NCI-H2107 treated with DMSO at 0.1 percent for 48 hours (cell line): ENCODE results near the gene OPTC.
"Not testable (repeated sequence)": the region's sequence is repeated elsewhere in the genome, so short reads cannot be mapped to it uniquely, and the experiment has no call there.

Experiments
- DNase-seq: peaks from one replicate; lab custom pipeline; 2025; ENCODE audit not compliant: unreplicated experiment; lab: John Stamatoyannopoulos, UW

Gene OPTC

DNA sequence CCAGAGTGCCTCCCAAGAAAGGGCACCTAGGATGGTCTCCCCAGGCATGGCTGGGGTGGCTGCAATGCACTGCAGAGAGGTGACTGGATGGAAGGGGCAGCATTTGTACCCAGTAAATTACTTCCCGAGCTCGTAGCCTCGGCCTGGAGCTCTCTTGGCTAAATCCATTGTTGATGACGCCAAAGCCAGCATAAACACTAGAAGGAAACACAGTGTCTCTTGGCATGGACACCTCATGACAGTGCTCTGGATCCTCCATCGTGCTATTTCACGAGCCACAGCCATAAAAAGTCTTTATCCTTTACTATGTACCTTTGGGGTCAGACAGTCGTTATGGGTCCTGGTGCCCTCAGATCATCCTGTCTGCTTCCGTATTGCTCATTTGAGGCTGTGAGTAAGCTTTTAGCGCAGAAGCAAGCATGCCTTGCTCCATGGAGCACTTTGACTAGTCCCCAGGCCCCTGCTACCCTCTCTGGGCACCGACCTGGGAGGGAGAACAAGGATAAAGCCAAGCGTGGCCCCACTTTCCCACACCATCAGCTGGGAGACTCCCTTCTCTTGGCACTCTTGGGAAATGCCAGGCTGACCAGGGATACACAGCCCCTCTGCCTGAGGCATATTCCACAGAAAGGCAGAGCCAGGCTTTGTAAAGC is 28.7 kb upstream of the OPTC start:
- no peak for DNase-seq

- DNase-seq, result peak; percentile 46
Observed at GRCh38 chr1:203465948-203466347, 28.0 kb upstream of the OPTC start.

DNA sequence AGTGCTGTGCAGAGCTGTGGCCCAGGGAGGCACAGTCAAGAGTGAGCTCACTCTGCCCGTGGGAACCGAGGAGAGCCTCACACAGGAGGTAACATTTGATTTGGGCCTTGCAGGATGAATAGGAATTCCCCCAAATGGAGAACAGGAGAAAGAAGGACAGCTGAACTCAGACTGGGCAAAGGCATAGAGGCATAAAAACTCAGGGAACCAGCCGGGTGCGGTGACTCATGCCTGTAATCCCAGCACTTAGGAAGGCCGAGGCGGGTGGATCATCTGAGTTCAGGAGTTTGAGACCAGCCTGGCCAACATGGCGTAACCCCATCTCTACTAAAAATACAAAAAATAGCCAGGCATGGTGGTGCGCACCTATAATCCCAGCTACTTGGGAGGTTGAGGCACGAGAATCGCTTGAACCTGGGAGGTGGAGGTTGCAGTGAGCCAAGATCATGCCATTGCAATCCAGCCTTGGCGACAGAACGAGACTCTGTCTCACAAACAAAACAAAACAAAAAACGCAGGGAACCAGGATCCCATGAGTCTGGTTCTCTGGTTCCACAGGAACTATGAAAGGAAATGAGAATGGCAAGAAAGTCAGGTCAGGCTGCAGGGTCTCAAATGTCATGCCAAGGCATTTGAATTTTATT is 26.9 kb upstream of the OPTC start:
- DNase-seq, result not testable (repeated sequence)

DNA sequence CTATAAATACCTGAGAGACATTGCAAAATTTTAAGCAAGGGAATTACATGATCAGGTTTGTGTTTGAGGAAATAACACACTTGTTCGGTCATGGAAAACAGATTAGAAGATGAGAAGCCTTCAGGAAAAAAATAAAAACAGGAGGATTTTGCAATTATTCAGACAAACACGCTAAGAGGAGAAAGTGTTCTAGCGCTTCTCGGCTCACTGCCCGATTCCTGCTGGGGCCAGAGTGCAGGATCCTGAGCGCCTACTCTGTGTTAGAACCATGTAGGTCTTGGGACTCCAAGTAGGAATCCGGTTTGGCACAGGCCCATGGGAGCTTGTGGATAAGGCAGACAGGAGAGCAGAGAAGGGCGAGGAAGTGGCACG is 26.4 kb upstream of the OPTC start:
- no peak for DNase-seq

GRCh38 chr1:203468326-203468725 is 25.6 kb upstream of the OPTC start:
- no peak for DNase-seq

DNA sequence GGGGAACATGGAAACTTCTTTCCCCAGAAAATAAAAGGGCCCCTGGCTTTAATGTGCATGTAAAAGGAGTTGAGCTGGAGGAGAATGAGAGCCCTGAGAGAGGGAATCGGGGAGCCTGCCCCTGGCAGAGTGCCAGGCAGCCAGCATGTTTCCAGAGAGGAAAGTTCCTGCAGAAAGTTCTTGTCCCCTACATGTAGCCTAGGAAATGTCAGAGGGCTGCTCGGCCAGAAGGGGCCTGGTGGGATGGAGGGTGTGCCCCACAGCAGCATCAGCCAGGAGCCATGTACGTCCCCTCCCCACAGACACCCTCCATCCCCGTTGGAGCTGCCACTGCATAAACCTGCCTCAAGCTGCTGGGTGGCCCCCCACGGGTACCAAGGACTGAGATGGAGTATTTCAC is 23.7 kb upstream of the OPTC start:
- no peak for DNase-seq

- no peak for DNase-seq
Observed at GRCh38 chr1:203471841-203472240, 22.1 kb upstream of the OPTC start.

GRCh38 chr1:203473281-203473680 is 20.7 kb upstream of the OPTC start:
- DNase-seq, result no peak

- no peak for DNase-seq
Observed at GRCh38 chr1:203473781-203474305, 20.1 kb upstream of the OPTC start.

- peak; percentile 89 for DNase-seq
Observed at GRCh38 chr1:203475012-203475981, 18.7 kb upstream of the OPTC start, which contains the start of gene PRELP. TSS of gene PRELP (plus strand) at chr1:203475806. CDS start at chr1:203483185, 7,379 bp downstream.

- no peak for DNase-seq
Observed at GRCh38 chr1:203476216-203476814, 17.6 kb upstream of the OPTC start.

DNA sequence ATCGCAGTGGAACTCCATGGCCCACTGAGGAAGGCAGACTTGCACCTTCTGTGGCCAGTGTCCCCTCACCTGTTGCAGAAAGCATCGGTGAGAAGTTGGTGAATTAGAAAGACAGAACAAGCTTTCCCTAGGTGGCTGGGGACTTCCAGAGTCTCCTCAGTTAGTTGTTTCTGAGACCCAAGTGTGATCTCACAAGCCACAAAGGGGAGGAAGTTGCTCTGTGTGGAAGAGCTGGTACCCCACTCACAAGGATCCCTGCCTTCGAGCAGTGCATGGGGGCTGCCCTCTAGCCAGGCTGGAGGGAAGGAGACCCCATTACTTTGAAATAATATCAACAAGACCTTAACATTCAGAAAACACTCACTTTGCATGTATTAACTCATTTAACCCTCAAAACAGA is 16.2 kb upstream of the OPTC start:
- no peak for DNase-seq

- DNase-seq, result no peak
Observed at GRCh38 chr1:203478231-203478630, 15.7 kb upstream of the OPTC start.

GRCh38 chr1:203478986-203479385 is 15.0 kb upstream of the OPTC start:
- no peak for DNase-seq

- no peak for DNase-seq
Observed at GRCh38 chr1:203479646-203480045, 14.3 kb upstream of the OPTC start.

GRCh38 chr1:203480084-203480483 is 13.9 kb upstream of the OPTC start:
- DNase-seq, result no peak

DNA sequence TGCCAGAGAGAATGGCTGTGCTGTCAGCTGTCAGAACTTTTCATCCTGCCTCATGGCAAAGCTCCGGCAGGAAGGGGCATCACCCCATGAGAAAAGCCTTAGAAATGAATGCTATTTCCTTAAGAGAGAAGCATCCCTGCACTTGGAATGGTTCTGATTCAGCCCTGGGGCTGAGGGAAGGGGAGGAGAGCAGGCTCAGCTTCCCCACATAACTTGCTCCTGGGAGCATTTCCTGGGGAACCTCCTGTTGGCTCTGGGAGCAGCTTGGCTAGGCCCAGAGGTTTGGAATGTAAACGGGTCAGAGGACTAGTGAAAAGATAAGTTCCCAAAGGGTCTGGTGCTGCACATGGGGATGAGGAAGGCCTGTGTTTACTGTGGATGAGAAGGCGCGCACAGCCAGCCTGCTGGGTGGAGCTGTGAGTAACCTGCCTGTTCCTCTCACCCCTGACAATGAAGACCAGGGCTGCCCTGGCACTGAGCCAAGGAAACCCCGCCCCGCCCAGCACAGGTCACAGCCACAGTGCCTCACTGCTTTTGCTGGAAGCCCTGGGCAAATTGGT is 13.3 kb upstream of the OPTC start:
- DNase-seq, result peak; percentile 78

DNA sequence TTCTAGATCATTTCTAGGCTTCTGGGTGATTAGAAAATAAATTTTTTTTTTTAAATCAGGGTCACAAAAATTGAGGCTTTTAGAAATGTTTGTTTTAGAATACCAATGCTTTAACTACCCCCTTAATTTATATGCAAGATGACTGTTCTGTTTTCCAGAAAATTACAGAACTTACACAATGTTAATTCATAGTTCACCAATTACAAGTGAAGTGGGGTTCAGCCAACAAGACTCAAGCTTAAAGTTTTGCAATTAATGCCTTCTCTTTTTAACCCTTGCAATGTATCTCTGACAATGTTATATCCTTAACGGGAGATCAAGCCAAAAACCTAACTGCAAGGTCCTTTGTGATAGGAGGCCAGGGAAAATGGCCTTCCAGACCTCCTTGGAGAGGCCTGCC is 12.8 kb upstream of the OPTC start:
- DNase-seq, result no peak

DNA sequence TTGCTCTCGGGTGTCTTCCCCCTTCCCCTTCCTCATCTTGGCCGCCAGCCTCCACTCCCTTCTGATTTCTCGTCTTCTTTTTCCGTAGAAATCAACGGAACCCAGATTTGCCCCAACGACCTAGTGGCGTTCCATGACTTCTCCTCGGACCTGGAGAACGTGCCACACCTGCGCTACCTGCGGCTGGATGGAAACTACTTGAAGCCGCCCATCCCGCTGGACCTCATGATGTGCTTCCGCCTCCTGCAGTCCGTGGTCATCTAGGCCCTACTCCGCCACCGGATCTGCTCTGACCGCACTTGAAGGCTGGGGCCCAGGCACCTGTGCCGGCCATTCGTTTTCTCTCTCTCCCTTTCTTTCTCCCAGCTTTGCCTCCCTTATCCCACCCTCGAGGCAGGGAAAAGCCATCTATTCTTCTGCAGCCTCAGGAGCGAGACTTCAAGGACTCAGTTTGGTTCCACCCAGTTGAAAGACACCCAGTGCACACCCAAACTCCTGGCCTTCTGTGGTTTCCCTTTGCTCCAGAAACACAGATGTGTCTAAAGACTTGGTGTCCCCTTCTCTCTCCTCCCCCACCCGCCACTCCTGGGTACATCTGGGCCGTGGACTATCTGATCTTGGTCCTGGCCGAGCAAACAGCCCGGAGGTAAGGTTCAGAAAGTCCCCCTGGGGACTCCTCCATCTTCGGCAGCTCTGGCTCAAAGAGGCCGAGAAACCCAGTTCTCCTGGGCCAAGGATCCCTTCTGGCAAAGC is 7.2 kb upstream of the OPTC start:
- DNase-seq, result no peak

GRCh38 chr1:203488539-203488938 is 5.4 kb upstream of the OPTC start:
- no peak for DNase-seq
